Cardiac muscle cell (in vitro differentiated cells and primary cell): ENCODE data around the gene RMDN3. TPM values are rescaled to one million over a fixed set of nuclear protein-coding genes. Genes with fewer than 3 reads are reported as not detected.

Experiments used
- DNase-seq, 2 donors: peaks; one replicate each; pipeline versions ENCODE4 v3.0.0 to v3.0.0-alpha.2; 2010 to 2017; ENCODE audit warnings: low read depth in 1 of 2, low spot score in 1 of 2
- H3K27ac ChIP-seq: fragments of 200-600 bp; sonication (generic); 2 replicates; pipeline ENCODE4 v1.5.1; 2016
- H3K27me3 ChIP-seq: fragments of 200-600 bp; sonication (generic); 2 replicates; pipeline ENCODE4 v1.6.0; 2016; ENCODE audit warnings: control low read depth
- H3K36me3 ChIP-seq: fragments of 200-600 bp; sonication (generic); 2 replicates; pipeline ENCODE4 v1.5.1; 2016; ENCODE audit warnings: control low read depth
- H3K4me1 ChIP-seq: fragments of 200-600 bp; sonication (generic); 2 replicates; pipeline ENCODE4 v1.8.1; 2017; ENCODE audit warnings: low read depth, mild to moderate bottlenecking, mixed run types
- H3K4me3 ChIP-seq: fragments of 200-600 bp; sonication (generic); 2 replicates; pipeline ENCODE4 v1.5.1; 2016; ENCODE audit warnings: mild to moderate bottlenecking
- H3K9me3 ChIP-seq: fragments of 200-600 bp; sonication (generic); 2 replicates; pipeline ENCODE4 v1.5.1; 2017; ENCODE audit warnings: low read depth, mild to moderate bottlenecking, control low read depth
- polyA plus RNA-seq: library from polyadenylated mRNA; unstranded; fragments of >200 nt; fragmentation: Nextera tagmentation; extraction: Ambion mirVana; gene quantifications from 2 replicates; pipeline ENCODE4 v1.2.1, GENCODE V29; 2016
- total RNA-seq: library from RNA; depleted of rRNA; stranded (reverse); fragments of >200 nt; gene quantifications from 2 replicates; pipeline ENCODE4 v1.2.3, GENCODE V29; 2016
- TF ChIP-seq, protein P1 (sequence below): IDR thresholded peaks from 2 replicates; pipeline ENCODE4 v1.5.1; 2012; ENCODE audit warnings: low read depth, mild to moderate bottlenecking, low read length

Gene RMDN3
- total and polyA plus RNA-seq, 2 experiments from 2014 or later, result 21.1 to 28.6 TPM

DNA sequence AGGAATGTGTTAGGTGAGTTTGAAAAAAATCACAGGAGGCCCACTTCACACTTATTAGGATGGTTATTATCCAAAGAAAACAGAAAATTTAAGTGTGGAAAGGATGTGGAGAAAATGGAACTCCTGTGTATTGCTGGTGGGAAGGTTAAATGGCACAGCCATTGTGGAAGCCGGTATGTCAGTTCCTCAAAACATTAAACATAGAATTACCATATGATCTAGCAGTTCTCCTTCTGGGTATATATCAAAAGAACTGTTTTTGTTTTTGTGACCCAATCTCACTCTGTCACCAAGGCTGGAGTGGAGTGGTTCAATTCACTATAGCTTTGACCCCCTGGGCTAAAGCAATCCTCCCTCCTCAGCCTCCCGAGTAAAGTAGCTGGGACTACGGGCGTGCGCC, 41.5 kb upstream of the RMDN3 start:
- H3K9me3 ChIP-seq, result no peaks in the 10 kb centered on the region
- no peak for DNase-seq
- no peaks in the 10 kb centered on the region for H3K27me3 ChIP-seq
- H3K4me1 ChIP-seq, result no peaks in the 10 kb centered on the region
- H3K4me3 ChIP-seq, result no peak overlapping the region
- H3K36me3 ChIP-seq, result no peaks in the 10 kb centered on the region
- TF ChIP-seq, protein P1, sequence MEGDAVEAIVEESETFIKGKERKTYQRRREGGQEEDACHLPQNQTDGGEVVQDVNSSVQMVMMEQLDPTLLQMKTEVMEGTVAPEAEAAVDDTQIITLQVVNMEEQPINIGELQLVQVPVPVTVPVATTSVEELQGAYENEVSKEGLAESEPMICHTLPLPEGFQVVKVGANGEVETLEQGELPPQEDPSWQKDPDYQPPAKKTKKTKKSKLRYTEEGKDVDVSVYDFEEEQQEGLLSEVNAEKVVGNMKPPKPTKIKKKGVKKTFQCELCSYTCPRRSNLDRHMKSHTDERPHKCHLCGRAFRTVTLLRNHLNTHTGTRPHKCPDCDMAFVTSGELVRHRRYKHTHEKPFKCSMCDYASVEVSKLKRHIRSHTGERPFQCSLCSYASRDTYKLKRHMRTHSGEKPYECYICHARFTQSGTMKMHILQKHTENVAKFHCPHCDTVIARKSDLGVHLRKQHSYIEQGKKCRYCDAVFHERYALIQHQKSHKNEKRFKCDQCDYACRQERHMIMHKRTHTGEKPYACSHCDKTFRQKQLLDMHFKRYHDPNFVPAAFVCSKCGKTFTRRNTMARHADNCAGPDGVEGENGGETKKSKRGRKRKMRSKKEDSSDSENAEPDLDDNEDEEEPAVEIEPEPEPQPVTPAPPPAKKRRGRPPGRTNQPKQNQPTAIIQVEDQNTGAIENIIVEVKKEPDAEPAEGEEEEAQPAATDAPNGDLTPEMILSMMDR, result no peak
- H3K27ac ChIP-seq, result no peak overlapping the region

DNA sequence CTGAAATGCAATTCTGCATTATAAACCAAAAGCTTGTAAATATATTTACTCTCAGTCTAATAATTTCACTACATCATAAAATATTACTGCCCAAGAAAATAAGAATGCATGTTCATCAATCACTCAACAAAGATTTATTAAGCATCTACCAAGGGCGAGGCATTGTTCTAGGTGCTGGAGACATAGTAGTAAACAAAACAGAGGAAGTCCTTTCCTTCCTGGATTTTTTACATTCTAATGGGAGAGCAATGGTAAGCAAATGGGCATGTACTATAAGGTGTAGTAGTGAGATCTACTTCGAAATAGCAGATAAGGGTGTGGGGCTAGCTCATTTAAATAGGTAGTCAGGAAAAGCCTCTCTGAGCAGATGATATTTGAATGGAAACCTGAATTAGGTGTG, 41.0 kb upstream of the RMDN3 start:
- TF ChIP-seq, protein P1, result no peak
- Histone ChIP-seq H3K4me3 (no peak overlapping the region), H3K27me3 (no peaks in the 10 kb centered on the region), H3K27ac (no peak overlapping the region), H3K9me3 (no peaks in the 10 kb centered on the region), H3K36me3 (no peaks in the 10 kb centered on the region), H3K4me1 (no peaks in the 10 kb centered on the region)
- no peak for DNase-seq

DNA sequence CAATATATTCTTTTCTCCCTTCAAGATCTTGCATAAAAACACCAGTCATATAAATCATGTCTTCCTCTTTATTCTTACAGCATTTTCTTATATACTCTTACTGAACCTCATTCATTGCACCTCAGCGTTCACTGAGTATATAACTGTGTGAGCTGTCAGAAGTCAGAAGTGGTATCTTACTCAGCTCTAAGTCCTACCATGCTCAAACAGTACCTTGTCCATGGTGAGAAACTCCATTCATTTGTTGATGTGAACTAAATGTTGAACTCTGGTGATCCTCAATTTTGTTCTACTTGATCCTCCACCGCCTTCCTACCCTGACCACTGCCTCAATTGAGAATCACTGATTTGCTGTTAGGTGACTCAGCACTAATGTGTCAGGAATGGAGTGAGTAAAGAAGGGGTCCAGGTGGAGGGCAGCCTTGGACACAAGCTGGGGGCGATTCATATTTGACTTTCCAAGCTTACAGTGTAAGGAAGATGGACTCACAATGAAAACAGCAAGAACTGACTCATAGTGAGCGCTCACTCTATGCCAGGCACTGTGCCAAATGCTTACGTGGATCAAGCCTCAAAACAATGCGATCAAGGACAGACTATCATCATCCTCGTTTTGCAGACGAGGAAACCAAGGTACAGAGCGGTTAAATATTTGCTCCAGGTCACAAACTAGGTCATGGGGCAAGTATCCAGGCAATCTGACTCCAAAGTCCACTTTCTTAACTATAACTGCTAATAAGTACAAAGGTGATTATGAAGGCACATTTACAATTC, 38.3 kb upstream of the RMDN3 start:
- H3K36me3 ChIP-seq, result no peaks in the 10 kb centered on the region
- no peaks in the 10 kb centered on the region for H3K27me3 ChIP-seq
- no peaks in the 10 kb centered on the region for H3K4me1 ChIP-seq
- H3K27ac ChIP-seq, result no peak overlapping the region
- TF ChIP-seq, protein P1, result no peak
- peak in 1 of 2 donors; percentile 95 for DNase-seq
- no peaks in the 10 kb centered on the region for H3K9me3 ChIP-seq
- no peak overlapping the region for H3K4me3 ChIP-seq

DNA sequence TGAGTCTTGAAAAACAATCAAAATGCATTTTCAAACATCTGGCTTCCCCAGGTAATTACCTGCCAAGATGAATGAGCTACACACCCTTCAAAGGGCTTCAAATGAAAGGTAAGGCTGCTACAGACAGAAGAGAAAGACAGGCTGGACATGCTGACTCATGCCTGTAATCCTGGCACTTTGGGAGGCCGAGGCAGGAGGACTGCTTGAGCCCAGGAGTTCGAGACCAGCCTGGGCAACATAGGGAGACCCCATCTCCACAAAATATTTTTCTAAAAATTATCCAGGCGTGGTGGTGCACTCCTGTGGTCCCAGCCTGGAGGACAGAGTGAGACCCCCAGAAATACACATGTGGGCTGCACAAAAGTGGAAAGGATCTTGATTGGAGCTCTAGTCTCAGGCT, 37.3 kb upstream of the RMDN3 start:
- Histone ChIP-seq H3K4me1 (no peaks in the 10 kb centered on the region), H3K9me3 (no peaks in the 10 kb centered on the region), H3K4me3 (no peak overlapping the region), H3K27me3 (no peaks in the 10 kb centered on the region), H3K36me3 (no peaks in the 10 kb centered on the region), H3K27ac (no peak overlapping the region)
- TF ChIP-seq, protein P1, result no peak
- no peak for DNase-seq

DNA sequence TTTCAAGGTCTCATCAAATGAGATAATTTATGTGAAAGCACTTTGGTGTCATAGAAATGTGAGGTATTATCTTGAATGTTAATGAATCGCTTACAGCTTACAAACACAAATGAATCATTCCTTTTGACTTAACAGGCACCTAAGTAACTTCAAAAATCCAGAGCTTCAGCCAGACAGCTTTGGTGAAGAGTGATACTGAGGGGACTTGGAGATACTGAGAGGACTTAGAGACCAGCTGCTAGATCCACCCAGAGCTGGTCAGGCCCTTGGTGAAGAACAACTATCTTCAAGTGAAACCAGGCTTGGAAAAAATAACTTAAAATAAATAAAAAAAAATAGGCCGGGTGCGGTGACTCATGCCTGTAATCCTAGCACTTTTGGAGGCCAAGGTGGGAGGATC, 35.7 kb upstream of the RMDN3 start:
- Histone ChIP-seq H3K27me3 (no peaks in the 10 kb centered on the region), H3K4me3 (no peak overlapping the region), H3K4me1 (no peaks in the 10 kb centered on the region), H3K9me3 (no peaks in the 10 kb centered on the region), H3K27ac (no peak overlapping the region), H3K36me3 (no peaks in the 10 kb centered on the region)
- peak in 1 of 2 donors; percentile 10 for DNase-seq
- TF ChIP-seq, protein P1, result no peak
